NCI-H2107 treated with DMSO at 0.1 percent for 48 hours (cell line): ENCODE results near the gene CFAP221.

Experiments
- DNase-seq: peaks from one replicate; lab custom pipeline; 2025; ENCODE audit not compliant: unreplicated experiment; lab: John Stamatoyannopoulos, UW

The CFAP221 gene

DNA sequence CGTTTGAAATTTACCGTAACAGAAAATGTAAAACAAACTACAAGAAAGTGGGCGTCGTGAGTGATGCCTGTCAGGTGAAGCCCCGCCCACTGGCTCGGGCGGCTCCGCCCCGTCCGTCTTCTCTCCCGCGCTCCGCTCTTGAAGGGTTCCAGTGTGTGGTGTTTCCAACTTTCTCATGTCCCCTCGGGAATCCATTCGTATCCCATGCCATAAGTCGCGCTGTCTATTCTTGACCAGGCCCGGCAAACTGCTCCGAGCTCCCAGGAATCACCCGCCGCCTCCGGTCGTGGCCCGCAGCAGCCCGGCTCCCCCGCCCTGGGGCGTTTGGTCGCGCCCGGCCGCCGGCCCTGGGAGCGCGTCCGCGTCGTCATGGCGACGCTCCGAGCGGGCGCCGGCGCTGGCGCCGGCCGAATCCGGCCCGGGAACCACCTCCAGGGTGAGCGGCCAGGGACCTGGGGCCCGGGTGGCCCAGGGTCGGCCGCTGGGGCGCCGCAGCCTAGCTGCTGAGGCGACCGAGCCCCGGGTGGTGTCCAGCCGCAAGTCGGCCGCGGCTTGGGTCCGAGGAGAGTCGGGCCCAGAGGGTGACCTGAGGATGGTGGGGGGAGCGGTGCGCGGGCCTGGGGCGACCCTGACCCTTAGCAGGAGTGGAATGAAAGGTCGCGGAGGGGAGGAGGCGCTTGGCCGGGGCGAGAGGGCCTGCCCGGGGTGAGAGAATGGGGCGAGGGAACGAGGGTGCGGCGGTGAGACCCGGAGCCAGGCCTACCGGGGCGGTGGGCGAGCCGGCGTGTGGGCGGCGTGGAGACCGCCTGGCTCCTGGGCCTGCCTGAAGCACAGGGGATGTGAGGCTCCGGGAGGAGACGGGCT lies at the start of gene CFAP221:
Gene CFAP221 (plus strand): TSS at position 375 of the 864 bp plus-strand sequence. CDS start 1,683 bp downstream, outside the sequence.
- no peak for DNase-seq

DNA sequence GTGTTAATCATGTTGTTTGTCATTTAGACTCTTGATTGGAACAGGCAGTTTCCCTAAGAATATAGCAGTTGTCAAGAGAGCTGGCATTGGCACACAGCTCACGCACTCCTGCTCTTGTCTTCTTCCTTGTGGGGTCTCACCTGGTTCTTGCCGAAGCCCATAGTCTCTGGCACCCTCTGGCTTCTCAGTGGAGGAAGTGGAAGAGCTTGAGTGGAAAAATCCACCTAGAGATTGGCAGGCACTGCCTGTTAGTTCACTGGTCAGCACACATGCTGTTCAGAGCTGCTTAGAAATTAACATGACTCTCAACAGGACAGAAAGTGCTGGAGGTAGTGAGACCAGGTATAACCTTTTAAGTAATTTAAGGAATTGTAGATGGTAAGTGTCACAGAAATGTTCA lies 48.3 kb upstream of the CFAP221 start:
- no peak for DNase-seq

DNA sequence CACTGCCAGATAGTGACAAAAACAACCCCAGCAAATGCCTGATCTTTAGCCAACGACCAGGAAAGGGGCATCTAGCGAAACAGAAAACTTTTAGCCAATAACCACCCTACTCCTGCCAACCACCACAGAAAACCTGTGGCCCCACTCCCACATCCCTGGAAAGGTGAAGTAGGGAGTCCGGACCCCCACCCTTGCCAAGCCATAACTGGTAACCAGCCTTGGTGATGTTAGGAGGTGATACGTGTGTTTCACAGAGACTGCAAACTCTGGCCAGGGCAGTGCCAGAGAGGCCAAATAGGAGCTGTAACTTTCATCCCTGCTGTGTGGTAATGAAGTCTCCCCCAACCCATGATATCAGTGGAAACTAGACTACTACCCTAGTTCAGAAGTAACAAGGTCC lies 47.6 kb upstream of the CFAP221 start:
- DNase-seq = no peak

DNA sequence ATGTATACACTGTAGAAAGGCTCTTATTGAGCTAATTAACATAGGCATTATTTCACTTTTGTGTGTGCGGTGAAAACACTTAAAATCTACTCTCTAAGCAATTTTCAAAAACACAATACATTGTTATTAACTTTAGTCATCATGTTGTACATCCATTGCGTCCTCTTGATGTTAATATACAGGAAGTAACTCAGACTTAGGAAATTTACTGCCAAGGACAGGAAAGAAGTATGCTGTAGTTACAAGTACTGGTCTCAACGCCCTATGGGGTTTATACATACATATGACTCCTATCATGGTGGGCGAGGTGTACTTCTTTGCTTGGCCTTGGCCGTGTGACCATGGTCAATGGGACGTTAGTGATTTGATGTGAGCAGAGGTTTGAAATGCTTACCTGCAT lies 35.5 kb upstream of the CFAP221 start:
- DNase-seq = no peak

DNA sequence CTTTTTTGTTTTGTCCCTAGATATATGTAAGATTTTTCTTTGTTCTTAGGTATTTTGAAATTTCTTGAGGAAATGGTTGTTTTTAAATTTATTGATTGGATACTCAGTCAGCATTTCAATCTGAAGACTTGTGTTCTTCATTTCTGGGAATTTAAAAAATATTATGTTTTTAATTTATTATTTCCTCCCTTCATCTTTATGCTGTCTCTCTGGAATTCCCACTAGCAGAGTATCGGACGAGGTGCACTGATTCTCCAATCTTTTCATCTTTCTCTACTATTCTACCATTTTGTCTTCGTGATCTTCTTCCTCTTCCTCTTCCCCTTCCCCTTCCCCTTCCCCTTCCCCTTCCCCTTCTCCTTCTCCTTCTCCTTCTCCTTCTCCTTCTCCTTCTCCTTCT lies 32.3 kb upstream of the CFAP221 start:
- no peak for DNase-seq

DNA sequence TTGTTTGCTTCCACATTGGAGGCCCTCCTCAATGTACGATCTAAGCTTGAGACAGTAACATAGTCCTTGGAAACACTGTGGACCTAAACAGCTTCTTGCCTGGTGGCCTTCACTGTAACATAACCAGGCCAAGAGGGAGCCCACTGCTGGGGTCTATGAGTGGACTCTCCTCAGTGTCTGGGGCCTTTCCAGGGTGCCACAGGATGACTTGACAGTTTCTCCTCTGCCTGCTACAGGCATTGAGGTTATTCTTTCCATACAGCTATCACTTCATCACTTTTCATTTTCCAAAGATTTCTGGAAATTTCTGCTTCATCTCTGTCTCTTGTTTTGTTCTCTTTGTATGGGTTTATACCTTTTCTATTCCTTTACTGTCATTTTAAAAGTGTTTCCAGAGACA lies 31.3 kb upstream of the CFAP221 start:
- no peak for DNase-seq

DNA sequence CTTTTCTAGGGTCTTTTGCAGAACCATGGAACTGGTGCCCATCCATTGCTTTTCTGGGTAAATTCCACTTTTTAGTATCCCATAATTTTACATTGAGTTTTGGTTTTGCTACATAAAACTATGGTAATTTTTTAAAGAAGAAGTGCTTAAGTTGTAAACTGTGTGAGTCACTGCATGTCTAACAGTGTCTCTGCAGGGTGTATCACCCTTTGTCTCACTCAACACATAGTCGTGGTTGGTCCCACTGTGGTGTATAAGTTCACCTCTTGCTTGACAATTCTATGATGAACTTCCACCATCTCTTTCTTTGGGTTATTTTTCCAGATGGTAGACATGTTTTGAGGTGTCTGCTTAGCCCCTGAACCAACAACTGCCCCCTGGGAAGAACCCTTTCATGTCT lies 30.4 kb upstream of the CFAP221 start:
- DNase-seq = no peak

DNA sequence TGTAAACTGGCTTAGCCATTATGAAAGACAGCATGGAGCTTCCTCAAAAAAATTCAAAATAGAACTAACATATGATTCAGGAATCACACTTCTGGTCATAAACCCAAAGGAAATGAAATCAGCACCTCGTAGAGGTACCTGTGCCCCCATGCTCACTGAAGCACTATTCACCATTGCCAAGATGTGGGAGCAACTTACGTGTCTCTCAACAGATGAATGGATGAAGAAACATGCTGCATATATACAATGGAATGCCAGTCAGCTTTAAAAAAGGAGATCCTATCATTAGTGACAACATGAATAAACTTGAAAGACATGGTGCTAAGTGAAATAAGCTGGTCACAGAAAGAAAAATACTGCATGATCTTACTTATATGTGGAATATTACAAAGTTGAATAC lies 28.1 kb upstream of the CFAP221 start:
- no peak for DNase-seq

DNA sequence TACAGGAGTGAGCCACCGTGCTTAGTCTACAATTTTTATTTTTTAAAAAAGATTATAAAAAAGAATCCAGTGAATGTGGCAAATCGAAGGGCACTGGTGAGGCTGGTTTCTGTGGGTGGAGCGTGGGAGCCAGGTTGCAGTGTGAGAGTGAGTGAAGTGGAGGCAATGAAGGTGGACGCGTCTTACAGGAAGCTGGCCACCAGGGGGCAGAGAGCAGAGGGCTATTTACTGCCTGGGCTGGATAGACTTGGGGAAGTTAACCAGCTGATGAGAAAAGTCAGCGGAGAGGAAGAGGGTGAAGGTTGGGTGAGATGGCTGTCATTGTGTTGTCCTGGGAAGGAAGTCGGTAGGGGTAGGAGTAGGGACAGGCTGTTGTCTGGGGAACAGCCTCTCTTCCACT lies 26.8 kb upstream of the CFAP221 start:
- no peak for DNase-seq

DNA sequence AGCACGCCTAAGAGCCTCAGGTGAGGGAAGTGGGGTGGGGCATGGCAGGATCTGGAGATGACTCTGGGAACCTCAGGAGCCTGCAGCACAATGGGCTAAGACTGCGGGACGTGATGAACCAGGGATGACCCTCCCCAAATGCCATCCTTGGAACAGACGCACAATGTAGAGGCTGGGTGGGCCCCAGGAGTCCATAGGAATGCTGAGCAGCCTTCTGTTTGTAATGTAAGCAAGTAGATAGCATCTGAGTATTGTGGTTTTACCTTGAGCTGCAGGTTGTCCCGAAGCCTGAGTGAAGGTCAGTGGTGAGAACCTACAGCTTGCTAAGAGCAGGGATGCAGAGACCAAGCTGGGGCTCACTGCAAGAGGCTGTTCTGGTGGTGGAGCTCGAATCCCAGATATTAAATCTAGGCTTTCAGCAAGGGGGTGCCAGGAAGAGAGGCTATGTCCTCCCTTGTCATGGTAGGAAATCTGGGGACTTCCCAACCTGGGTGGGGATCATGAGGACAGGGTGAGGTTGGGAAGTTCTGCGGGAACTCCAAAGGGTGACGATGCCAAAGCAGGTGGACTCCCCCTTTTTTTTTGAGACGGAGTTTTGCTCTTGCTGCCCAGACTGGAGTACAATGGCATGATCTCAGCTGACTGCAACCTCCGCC lies 25.7 kb upstream of the CFAP221 start:
- no peak for DNase-seq

DNA sequence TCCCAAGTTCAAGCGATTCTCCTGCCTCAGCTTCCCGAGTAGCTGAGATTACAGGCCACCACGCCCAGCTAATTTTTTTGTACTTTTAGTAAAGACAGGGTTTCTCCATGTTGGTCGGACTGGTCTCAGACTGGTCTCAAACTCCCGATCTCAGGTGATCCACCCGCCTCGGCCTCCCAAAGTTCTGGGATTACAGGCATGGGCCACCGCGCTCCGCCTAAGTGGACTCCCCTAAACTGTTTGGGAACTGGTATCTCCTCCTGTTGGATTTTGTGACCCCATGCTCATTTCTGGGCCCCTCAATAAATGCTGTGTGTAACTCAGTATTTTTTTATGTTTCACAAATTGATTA lies 25.2 kb upstream of the CFAP221 start:
- DNase-seq = no peak

DNA sequence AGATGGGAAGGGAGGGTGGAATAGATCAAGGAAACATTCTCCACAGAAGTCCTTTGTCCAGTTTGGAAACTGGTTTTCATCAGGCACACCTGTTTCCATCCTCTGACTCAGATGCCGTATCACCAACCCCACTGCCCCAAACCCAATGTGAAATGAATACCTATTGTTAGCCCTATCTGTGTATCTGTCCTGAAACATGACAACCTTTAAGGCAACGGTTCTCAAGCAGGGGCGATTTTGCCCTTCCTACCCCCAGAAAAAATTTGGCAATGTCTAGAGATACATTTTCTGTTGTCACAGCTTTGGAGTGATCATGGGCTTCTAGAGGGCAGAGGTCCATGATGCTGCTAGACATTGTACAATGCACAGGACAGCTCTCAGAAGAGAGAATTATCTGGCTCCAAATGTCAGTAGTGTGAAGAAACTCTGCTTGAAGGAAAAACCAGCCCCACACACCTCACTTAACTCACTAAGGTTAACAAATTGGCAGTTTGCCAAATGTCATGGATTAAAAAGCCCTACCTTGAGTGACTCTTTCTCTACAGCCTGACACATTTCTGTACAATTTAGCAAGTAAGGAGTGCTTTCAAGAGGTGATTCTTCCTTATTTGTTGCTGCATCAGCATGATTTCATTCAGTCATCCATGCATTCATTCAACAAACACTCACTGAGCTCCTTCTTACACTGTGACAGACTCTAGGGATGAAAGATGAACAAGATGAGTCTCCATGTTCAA lies 23.4 kb upstream of the CFAP221 start:
- no peak for DNase-seq

DNA sequence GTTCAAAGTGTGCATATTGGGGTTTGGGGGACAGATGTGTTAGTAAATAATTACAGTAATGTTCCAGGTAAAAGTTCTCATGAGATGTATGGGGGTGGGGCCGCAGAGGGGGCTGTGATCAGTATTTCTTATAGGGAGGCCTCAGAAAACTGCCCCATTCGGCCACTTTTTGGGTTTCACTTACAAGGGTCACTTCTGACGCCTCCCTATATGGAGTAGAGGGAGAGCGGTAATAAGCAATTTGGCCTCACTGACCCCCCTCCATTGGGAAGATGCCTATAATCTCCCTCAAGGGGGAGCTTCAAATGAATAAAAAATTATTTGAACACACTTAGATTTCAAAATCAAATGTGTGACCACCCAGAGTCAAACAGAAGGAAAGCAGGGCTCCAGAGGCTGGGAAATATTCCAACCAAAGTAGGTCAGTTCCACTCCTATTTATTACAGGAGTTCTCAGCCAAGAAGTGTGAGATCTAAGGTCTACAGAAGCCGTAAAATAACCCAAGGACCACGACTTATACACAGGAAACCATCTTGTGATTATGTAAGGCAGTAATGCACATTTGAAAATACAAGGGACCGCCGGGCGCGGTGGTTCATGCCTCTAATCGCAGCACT lies 22.7 kb upstream of the CFAP221 start:
- DNase-seq = no peak

DNA sequence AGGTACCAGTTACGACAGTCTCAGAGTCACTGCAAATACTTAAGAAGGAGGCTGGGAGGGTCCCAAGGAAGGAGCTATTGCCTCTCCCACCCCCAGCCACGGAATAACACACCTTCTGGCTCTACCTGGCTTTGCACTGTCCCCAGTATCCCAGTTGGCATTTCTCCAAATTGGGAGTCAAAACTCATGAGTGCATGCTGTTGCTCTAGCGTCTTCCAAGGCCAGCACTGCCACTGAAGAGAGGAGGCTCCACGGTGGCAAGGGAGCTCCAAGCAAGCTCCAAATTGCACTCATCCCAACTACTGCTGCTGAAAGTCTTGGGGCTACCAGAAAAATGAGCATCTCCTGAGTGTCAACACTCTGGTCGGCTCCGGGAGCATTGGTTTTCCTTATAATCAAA lies 21.6 kb upstream of the CFAP221 start:
- no peak for DNase-seq

DNA sequence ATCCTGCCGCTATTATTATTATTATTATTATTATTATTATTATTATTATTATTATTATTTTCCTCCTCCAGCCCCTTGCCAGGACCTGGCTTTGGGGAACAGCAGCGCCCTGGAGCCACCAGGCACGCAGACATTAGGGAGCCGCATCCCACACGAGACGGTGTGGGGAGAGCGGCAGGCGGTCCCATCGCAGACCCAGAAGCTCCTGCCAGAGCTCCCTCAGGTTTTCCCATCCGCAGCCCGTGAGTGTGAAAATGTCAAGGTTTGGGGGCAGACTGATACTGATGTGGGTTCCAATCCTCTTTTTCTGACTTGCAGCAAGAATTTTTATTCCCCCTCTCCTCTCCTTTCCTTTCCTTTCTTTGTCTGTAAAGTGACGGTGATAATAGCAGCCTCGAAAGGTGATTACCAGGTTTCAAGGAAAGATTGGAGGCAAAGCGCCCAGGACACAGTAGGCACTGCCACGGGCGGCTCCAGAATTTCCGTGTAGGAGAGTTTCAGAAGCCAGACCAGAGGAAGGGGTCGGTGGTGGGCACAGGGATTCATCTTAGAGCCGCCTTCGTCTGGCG lies 20.8 kb upstream of the CFAP221 start:
- no peak for DNase-seq

DNA sequence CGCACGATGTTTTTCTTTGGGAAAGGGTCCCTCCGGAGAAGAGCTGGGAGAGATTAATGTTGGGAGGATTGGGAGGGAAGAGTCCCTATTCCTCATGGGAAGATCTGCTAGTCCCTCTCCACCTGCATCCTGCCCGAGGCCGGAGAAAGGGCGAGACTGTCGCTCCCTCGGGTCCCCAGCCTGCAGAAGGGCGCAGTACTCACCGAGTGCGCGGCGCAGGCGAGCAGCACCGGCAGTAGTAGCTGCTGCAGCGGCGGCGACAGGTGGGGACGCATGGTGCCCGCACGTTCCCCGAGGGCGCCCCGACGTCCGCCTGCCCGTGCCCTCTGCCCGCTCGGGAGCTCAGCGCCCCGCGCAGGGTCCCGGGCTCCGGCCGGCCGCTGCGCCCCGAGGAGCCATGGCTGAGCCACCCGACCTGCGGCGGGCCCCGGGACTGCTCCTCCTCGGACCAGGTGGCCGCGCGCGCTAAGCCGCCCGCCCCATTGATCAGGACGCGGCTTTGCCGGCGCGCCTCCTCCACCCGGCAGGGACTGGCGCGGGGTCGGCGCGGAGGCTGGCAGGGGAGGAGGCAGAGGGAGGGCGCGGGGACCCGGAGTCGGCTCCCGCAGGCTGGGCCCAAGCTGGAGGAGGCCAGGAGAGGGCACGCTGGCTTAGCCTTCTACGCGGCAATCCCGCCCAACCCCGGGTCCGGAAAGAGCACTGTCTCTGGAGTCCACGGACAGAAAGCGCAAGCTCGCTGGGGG lies 20.1 kb upstream of the CFAP221 start, which contains the start of gene SCTR:
Gene SCTR (minus strand): TSS at position 532 of the 743 bp plus-strand sequence. CDS start 257 bp downstream, at position 275.
- no peak for DNase-seq

DNA sequence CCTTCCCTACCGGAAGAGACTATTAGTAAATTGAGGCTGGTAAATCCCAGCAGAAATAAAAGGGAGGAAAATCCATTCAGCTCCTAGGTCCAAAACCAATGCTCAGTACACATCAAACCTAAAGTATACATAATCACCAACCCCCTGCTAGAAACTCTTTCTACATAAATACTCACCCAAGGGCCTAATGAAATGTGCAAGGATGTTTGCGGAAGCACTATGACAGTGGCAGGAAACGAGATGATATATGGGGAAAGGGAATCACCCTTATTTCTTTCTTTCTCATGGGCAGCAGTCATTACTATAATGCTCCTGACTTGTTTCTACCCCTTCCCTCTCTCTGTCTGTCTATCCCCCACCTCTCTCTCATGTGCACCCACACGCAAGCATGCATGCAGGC lies 18.6 kb upstream of the CFAP221 start:
- no peak for DNase-seq

DNA sequence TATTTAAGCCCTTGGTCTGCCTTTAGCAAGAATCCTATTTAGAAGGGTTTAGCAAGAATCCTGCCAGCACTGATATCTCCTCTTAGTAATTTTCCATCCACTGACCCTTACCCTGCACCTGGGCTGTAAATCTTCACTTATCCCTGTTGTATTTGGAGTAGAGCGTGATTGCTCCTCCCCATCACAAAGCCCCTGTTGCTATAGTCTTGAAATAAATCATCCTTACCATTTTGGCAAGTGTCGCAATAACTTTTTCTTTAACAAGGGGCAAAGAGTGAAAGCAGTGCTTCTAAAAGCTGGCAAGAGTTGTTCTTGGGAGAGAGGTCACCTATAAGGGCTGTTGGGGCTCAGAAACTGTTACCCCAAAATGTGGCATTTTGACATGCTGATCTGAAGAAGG lies 16.2 kb upstream of the CFAP221 start:
- DNase-seq = no peak

DNA sequence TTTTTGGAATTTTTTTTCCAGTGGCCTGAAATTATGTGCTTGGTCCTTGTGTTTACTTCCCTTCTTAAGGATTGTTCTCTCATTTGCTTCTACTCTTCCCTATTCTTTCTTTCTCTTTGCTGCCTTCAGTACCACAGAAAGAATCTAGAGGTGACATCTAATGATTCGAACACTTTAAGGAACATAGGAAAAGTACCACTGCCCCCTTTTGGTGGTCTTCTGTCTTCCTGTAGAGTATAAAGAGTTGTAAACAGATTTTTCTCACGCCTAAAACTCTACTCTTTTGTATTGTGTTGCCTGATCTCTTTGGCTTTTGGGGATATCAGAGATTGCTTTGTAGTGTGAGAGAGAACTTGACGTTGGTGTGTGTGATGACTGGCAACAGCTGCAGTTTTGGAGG lies 13.0 kb upstream of the CFAP221 start:
- DNase-seq = no peak

DNA sequence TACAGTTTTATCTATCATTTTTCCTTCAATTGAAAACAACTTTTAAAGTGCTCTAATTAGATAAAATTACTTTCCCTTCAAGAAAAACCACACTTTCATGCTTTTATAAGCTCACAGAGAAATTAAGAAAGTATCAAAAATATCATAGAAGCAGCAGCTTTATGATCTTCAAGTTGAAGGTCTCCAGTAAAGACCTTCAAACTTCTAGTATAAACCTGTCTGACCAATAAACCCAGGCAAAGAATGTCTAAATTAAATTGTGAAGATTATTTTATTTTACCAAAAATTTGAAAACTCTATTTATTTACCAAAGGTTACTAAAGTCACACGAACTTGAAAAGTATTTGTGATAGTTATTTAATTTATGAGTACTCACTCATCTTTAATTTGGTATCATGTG lies 10.7 kb upstream of the CFAP221 start:
- no peak for DNase-seq
